Nephron progenitor cell (in vitro differentiated cells): ENCODE measurements around the gene SP3.

Experiments
- DNase-seq: peaks from one replicate; pipeline ENCODE4 v3.0.0; 2021
- H3K27ac Mint-ChIP-seq: 2 replicates; pipeline ENCODE4 v1.8.0; 2021; ENCODE audit warnings: mild to moderate bottlenecking, moderate library complexity, mixed read lengths
- H3K27me3 Mint-ChIP-seq: 2 replicates; pipeline ENCODE4 v1.8.0; 2021; ENCODE audit warnings: mild to moderate bottlenecking, low read depth, mixed read lengths; ENCODE audit not compliant: poor library complexity
- H3K36me3 Mint-ChIP-seq: 2 replicates; pipeline ENCODE4 v1.8.0; 2021; ENCODE audit warnings: low read depth, mixed read lengths
- H3K4me1 Mint-ChIP-seq: 2 replicates; pipeline ENCODE4 v1.8.0; 2021; ENCODE audit warnings: mixed read lengths
- H3K4me3 Mint-ChIP-seq: 2 replicates; pipeline ENCODE4 v1.8.0; 2021; ENCODE audit warnings: mild to moderate bottlenecking, moderate library complexity, mixed read lengths
- H3K9me3 Mint-ChIP-seq: 2 replicates; pipeline ENCODE4 v1.8.0; 2021; ENCODE audit warnings: mild to moderate bottlenecking, moderate library complexity, mixed read lengths
- TF ChIP-seq, protein P1 (sequence below): fragments of 200-600 bp; sonication (generic); IDR thresholded peaks from 2 replicates; pipeline ENCODE4 v1.5.0; 2021; ENCODE audit warnings: antibody characterized with exemption

SP3 gene

DNA sequence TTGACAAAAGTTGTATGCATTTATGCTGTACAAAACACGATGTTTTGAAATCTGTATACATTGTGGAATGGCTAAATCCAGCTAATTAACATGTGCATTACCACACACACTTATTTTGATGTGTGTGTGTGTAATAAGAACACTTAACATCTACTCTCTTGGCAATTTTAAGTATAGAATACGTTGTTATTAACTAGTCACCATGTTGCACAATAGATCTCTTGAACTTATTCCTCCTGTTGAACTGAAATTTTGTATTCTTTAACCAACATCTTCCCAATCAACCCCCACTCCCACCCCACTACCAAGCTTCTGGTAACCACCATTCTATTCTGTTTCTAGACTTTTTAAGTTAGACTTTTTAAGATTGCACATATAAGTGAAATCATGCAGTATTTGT lies 16.3 kb upstream of the SP3 start:
- Mint-ChIP-seq H3K9me3 (no peaks in the 10 kb centered on the region), H3K4me3 (no peak overlapping the region), H3K4me1 (peaks cover 5% of the 10 kb centered on the region), H3K27ac (no peak overlapping the region), H3K27me3 (peaks cover 14% of the 10 kb centered on the region), H3K36me3 (no peaks in the 10 kb centered on the region)
- DNase-seq, result no peak
- TF ChIP-seq, protein P1, sequence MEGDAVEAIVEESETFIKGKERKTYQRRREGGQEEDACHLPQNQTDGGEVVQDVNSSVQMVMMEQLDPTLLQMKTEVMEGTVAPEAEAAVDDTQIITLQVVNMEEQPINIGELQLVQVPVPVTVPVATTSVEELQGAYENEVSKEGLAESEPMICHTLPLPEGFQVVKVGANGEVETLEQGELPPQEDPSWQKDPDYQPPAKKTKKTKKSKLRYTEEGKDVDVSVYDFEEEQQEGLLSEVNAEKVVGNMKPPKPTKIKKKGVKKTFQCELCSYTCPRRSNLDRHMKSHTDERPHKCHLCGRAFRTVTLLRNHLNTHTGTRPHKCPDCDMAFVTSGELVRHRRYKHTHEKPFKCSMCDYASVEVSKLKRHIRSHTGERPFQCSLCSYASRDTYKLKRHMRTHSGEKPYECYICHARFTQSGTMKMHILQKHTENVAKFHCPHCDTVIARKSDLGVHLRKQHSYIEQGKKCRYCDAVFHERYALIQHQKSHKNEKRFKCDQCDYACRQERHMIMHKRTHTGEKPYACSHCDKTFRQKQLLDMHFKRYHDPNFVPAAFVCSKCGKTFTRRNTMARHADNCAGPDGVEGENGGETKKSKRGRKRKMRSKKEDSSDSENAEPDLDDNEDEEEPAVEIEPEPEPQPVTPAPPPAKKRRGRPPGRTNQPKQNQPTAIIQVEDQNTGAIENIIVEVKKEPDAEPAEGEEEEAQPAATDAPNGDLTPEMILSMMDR, result no peak

DNA sequence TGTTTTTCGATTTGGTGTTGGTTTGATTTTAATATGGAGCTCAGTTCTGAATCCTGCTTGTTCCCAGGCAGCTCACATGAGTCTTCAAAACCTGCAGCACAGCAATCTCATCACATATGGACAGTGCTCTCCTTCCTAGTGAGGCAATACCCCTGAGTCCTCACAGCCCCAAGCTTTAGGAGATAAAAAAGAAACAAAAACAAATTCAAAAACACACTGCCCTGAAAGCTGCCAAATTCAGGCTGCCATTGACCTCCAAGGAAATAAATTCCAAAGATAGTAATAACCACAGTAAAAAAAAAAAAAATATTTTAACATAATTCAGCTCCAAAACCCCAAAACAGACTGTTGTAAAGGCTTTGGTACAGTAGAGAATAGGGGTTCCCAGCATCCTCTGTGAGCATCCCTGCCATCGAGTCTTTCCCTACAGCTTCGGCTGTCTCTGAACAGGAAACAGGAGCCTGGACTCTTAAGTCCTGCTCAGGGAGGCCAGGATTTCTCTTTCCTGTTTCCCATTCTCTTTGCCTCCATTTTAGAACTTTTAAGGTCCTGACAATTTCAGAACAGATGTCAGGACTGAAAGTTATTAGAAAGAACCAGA lies 14.7 kb upstream of the SP3 start:
- H3K9me3 Mint-ChIP-seq, result no peaks in the 10 kb centered on the region
- H3K27ac Mint-ChIP-seq, result no peak overlapping the region
- TF ChIP-seq, protein P1, result no peak
- H3K4me1 Mint-ChIP-seq, result peaks cover 5% of the 10 kb centered on the region
- no peak overlapping the region for H3K4me3 Mint-ChIP-seq
- H3K27me3 Mint-ChIP-seq, result peaks cover 14% of the 10 kb centered on the region
- no peaks in the 10 kb centered on the region for H3K36me3 Mint-ChIP-seq
- DNase-seq, result no peak

DNA sequence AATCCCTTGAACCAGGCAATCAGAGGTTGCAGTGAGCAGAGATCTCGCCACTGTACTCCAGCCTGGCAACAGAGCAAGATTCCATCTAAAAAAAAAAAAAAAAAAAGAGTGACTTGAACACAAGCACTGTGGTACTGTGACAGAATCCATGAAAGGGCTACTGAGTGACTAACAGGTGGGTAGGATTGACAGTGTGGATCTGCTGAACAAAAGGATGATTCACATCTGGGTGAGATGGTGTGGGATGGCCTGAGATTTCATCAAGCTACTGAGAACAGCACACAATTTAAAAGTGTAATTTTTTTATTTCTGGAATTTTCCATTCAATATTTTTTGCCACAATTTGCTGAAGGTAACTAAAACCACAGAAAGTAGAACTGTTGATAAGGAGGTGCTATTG lies 13.3 kb upstream of the SP3 start:
- Mint-ChIP-seq H3K4me3 (no peak overlapping the region), H3K27me3 (peaks cover 14% of the 10 kb centered on the region), H3K9me3 (no peaks in the 10 kb centered on the region), H3K36me3 (no peaks in the 10 kb centered on the region), H3K27ac (no peak overlapping the region), H3K4me1 (peaks cover 5% of the 10 kb centered on the region)
- TF ChIP-seq, protein P1, result no peak
- no peak for DNase-seq

DNA sequence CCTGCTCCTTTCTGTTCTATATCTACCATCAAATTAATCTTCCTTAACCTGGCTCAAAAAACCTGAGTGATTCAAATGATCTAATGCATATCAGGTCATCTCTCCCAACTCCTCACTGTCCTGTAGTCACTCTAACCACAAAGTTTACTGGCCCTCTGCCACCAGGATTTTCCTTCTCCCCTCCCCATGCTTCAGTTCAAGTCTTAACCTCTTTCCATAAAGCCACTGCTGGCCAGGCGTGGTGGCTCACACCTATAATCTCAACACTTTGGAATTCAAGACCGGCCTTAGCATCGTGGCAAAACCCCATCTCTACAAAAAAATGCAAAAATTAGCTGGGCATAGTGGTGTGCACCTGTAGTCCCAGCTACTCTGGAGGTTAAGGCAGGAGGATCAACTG lies 7.5 kb upstream of the SP3 start:
- H3K4me3 Mint-ChIP-seq, result no peak overlapping the region
- no peak for DNase-seq
- H3K27me3 Mint-ChIP-seq, result no peaks in the 10 kb centered on the region
- H3K4me1 Mint-ChIP-seq, result no peaks in the 10 kb centered on the region
- TF ChIP-seq, protein P1, result no peak
- no peaks in the 10 kb centered on the region for H3K9me3 Mint-ChIP-seq
- H3K27ac Mint-ChIP-seq, result peak overlapping the region; percentile 5
- no peaks in the 10 kb centered on the region for H3K36me3 Mint-ChIP-seq

DNA sequence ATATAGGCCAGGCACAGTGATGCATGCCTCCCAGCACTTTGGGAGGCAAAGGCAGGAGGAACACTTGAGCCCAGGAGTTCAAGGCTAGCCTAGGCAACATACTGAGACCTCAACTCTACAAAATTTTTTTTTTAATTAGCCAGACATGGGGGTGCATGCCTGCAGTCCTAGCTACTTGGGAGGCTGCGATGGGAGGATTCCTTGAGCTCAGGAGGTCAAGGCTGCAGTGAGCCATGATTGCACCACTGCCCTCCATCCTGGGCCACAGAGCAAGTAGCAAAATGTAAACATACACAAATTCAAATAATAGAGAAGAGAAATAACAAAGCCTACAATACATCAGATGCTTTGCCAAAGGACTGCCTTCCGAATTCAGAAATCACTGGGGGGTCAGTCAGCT lies 7.0 kb upstream of the SP3 start:
- Mint-ChIP-seq H3K9me3 (no peaks in the 10 kb centered on the region), H3K4me3 (no peak overlapping the region), H3K36me3 (no peaks in the 10 kb centered on the region), H3K4me1 (peaks cover 1% of the 10 kb centered on the region), H3K27ac (no peak overlapping the region), H3K27me3 (no peaks in the 10 kb centered on the region)
- no peak for DNase-seq
- TF ChIP-seq, protein P1, result no peak

DNA sequence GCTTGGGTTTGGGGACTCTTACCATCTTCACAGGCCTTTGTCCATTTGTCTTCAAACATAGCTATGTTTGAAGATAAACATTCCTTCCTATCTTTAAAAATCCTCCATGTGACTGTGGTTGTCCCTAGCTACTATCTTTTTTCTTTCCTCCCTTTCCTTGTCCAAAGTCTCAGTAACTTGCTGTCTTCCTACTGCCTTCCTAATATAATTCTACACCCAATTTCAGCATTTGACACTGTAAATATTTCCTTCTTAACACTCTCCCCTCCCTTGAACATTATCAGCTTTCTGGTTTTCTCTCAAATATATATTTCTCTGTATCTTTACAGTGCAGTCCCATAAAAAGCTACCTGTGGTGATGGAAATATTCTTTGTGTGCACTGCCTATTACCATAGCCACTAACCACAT lies 5.3 kb upstream of the SP3 start:
- Mint-ChIP-seq H3K36me3 (no peaks in the 10 kb centered on the region), H3K4me3 (no peak overlapping the region), H3K4me1 (peaks cover 17% of the 10 kb centered on the region), H3K9me3 (no peaks in the 10 kb centered on the region), H3K27me3 (no peaks in the 10 kb centered on the region), H3K27ac (no peak overlapping the region)
- TF ChIP-seq, protein P1, result no peak
- no peak for DNase-seq
